ENCODE measurements around the gene KCNK17.

GRCh38 chr6:39268171-39268570, 46.0 kb downstream of the KCNK17 start:
- TF ChIP-seq CTCF (conservative IDR thresholded peaks at IDR 0.05; ENCODE audit: low read length) = no peak
- no peak for TF ChIP-seq EZH2phosphoT487 (IDR thresholded peaks at IDR 0.05; ENCODE audit: borderline replicate concordance, low read depth, low read length)
